ENCODE results near the gene ADGRV1. TPM values are rescaled to one million over a fixed set of nuclear protein-coding genes. Genes with fewer than 3 reads are reported as not detected.

Gene ADGRV1
- total RNA-seq, 1 experiment from 2014 or later, result 64.8 TPM

DNA sequence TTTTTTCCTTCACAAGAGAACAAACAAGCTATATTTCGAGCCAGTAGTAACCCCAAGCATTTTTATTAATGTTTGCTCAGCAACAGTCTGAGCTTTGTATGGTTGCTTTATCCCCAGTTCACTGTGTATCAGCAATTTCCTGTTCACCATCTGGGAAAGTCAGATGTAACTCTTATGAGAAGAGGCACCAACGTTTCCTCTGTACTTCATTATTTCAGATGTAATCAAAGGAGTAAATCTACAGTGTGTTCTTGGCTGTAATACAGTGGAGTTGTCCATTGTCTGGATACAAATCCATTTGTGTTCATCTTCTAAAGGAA, 484.3 kb downstream of the ADGRV1 start:
- no peak overlapping the region for H4K91ac ChIP-seq (ENCODE audit: insufficient read length, low read depth, low read length)
- H3K27ac ChIP-seq (ENCODE audit: insufficient read length, low read depth, low read length), result no peak overlapping the region
- H3K23ac ChIP-seq (ENCODE audit: insufficient read length, low read depth, low read length), result no peak overlapping the region
- no peak overlapping the region for H3K14ac ChIP-seq (ENCODE audit: insufficient read depth, low read length)
- H3K56ac ChIP-seq (ENCODE audit: insufficient read length, low read depth, low read length), result no peak overlapping the region
- peaks cover 2 to 9% of the 10 kb centered on the region in 2 experiments; a peak in 4 of 5 replicates for H3K9me3 Mint-ChIP-seq
- no peak overlapping the region for H2BK120ac ChIP-seq (ENCODE audit: low read depth, low read length, poor library complexity, severe bottlenecking)
- H3K23me2 ChIP-seq (ENCODE audit: insufficient read length, low read depth, low read length, poor library complexity, severe bottlenecking), result no peaks in the 10 kb centered on the region
- TF ChIP-seq, protein P1, sequence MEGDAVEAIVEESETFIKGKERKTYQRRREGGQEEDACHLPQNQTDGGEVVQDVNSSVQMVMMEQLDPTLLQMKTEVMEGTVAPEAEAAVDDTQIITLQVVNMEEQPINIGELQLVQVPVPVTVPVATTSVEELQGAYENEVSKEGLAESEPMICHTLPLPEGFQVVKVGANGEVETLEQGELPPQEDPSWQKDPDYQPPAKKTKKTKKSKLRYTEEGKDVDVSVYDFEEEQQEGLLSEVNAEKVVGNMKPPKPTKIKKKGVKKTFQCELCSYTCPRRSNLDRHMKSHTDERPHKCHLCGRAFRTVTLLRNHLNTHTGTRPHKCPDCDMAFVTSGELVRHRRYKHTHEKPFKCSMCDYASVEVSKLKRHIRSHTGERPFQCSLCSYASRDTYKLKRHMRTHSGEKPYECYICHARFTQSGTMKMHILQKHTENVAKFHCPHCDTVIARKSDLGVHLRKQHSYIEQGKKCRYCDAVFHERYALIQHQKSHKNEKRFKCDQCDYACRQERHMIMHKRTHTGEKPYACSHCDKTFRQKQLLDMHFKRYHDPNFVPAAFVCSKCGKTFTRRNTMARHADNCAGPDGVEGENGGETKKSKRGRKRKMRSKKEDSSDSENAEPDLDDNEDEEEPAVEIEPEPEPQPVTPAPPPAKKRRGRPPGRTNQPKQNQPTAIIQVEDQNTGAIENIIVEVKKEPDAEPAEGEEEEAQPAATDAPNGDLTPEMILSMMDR (conservative IDR thresholded peaks at IDR 0.05), result no peak
- H4K8ac ChIP-seq (replicated peaks; ENCODE audit: insufficient read length, low read depth, low read length), result no peak overlapping the region
- H3K36me3 Mint-ChIP-seq (ENCODE audit: insufficient read depth in 1 of 3, low read depth in 3 of 3), result peaks cover 14 to 33% (median 15%) of the 10 kb centered on the region in 3 experiments
- no peak for DNase-seq
- no peak overlapping the region for H3K4ac ChIP-seq (ENCODE audit: low read depth, low read length)
- H2BK12ac ChIP-seq (ENCODE audit: insufficient read length, low read depth, low read length), result no peak overlapping the region
- no peak overlapping the region for H2BK20ac ChIP-seq (ENCODE audit: low read depth, low read length, poor library complexity, severe bottlenecking)
- no peak overlapping the region for H3K18ac ChIP-seq (ENCODE audit: insufficient read length, low read depth, low read length)
- no peak overlapping the region for H2AFZ ChIP-seq (ENCODE audit: low read length)
- peaks cover 1% of the 10 kb centered on the region; the same call in 1 of the 2 replicates for H3K4me1 ChIP-seq (ENCODE audit: insufficient read depth, low read length)
- no peak overlapping the region for H3K4me3 Mint-ChIP-seq
- peaks cover 22 to 26% of the 10 kb centered on the region in 2 experiments for H3K4me1 Mint-ChIP-seq
- no peaks in the 10 kb centered on the region for H3K79me2 ChIP-seq (ENCODE audit: insufficient read depth, low read length)
- H4K5ac ChIP-seq (ENCODE audit: insufficient read length, low read depth, low read length), result no peak overlapping the region
- no peak overlapping the region for H3K4me2 ChIP-seq (ENCODE audit: insufficient read depth, insufficient read length, low read length)
- WGBS (ENCODE audit: extremely low coverage, insufficient read length, low lambda C conversion rate), result no CpG with 5 or more reads among the region's 2 CpGs
- H2BK5ac ChIP-seq (ENCODE audit: insufficient read length, low read length), result no peak overlapping the region
- H3T11ph ChIP-seq (ENCODE audit: low read length), result no peak overlapping the region
- no peaks in the 10 kb centered on the region for H3K27me3 Mint-ChIP-seq (ENCODE audit: low read depth)
- H3K27me3 ChIP-seq (ENCODE audit: insufficient read depth, low read length), result no peaks in the 10 kb centered on the region
- no peak overlapping the region for H2AK5ac ChIP-seq (ENCODE audit: insufficient read length, low read length)
- H3K27ac Mint-ChIP-seq, result no peak overlapping the region
- no peaks in the 10 kb centered on the region for H3K9me3 ChIP-seq (ENCODE audit: control insufficient read depth, low read depth, low read length)
- no peak overlapping the region for H2BK15ac ChIP-seq (ENCODE audit: low read depth, low read length)
- no peak overlapping the region for H3K9ac ChIP-seq (ENCODE audit: extremely low read depth, insufficient read length, low read length)
- no peaks in the 10 kb centered on the region for H3K79me1 ChIP-seq (ENCODE audit: insufficient read depth, low read depth, low read length, poor library complexity, severe bottlenecking)
- no peaks in the 10 kb centered on the region for H4K20me1 ChIP-seq (ENCODE audit: control insufficient read depth, insufficient read depth, insufficient read length)

Measured in H9 (cell line).